Stimulated activated CD8-positive, alpha-beta memory T cell treated with anti-CD3 and anti-CD28 coated beads, Interleukin-15, amount 100 ng/mL, for 4 hours (primary cell): Measurements from ENCODE around the gene NUP62CL.
"Not testable (repeated sequence)": the region's sequence is repeated elsewhere in the genome, so short reads cannot be mapped to it uniquely, and the experiment has no call there.

Experiments used
- DNase-seq, 2 donors: peaks; one replicate each; pipeline ENCODE4 v3.0.0-alpha.2; 2020; ENCODE audit warnings: low read depth in 2 of 2

Gene NUP62CL

GRCh38 chrX:107205770-107206696, at the start of gene NUP62CL, which contains the start of gene DNAAF6:
TSS of gene NUP62CL (minus strand) at chrX:107206433. CDS start at chrX:107175146, 31,287 bp downstream.
TSS of gene DNAAF6 (plus strand) at chrX:107206611. CDS start at chrX:107212876, 6,265 bp downstream.
- DNase-seq = peak; percentile 15 to 43

DNA sequence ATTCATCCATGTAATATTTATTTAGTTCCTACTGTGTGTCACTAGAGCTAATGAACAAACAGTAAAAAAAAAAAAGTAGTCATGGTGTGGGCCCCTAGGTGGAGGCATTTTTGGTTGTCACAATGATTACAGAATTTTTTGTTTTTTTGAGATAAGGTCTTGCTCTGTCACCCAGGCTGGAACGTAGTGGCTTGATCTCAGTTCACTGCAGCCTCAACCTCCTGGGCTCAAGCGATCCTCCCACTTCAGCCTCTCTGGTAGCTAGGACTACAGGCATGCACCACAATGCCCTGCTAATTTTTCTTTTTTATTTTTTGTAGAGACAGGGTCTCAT, 22.2 kb upstream of the NUP62CL start:
- DNase-seq = no peak

GRCh38 chrX:107227780-107228485, 21.7 kb upstream of the NUP62CL start:
- DNase-seq = no peak

- DNase-seq = no peak
These were observed 20.5 kb upstream of the NUP62CL start for GRCh38 chrX:107226757-107227156.

GRCh38 chrX:107213477-107213876, 7.2 kb upstream of the NUP62CL start:
- DNase-seq = no peak

- no peak for DNase-seq
These were observed 1.7 kb upstream of the NUP62CL start for GRCh38 chrX:107207943-107208342.

- no peak for DNase-seq
These were observed 856 bp upstream of the NUP62CL start for GRCh38 chrX:107207089-107207488.

DNA sequence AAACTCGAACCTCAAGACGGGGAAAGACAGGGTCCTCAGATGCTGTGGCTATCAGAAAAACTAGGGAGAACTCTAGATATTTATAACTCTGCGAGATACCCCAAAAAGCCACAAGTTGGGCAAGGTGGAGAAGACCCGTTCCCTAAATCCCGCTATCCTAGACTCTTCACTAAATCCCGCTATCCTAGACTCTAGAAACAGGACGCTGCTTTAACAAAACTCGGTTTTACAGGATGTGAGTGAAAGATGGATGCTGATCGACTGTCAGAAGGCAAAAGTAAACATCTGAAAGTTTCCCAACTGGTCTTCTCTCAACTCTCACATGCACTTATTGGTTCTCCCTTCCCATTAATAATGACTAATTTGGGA, 448 bp upstream of the NUP62CL start:
- no peak for DNase-seq

DNA sequence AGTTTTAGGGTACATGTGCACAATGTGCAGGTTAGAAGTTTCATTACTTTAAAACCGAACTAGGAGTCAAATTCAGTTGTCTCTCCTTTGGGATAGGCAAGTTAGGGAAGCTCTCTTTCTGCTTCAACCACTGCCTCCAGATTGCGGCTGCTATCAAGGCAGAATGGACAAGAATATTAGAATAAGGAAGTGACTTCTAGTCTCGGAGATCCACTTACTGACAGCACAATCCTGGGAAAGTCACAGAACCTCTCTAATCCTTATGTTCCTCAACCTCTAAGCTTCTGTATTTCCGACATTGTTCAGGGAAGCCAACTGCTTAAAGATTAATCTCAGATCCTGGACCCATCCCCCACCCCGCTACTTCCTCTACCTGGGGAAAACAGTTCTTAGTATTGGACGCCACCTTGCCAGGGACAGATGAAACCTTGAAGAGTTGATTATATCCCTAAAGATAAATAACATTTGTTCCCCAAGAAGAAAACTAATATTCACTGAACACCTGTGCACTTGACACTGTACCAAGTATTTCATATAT, 2.1 kb downstream of the NUP62CL start:
- no peak for DNase-seq

DNA sequence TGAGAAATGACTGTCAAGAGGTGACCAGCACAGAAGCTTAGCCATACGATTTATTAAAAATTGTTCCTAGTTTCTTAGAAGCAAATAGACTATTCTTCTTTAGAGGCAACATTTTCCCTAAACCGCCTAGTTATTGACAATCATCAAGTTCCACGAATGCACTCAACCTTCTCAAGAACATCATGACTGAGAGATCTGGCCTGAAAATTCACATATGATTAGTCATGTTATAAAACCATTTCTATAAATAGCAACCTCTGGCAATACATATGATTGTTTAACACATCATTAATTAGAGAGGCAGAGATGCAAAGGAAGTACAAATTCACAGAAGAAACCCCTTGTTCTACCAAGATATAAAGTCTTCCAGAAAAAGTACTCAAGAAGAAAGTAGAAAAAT, 6.7 kb downstream of the NUP62CL start:
- no peak for DNase-seq

DNA sequence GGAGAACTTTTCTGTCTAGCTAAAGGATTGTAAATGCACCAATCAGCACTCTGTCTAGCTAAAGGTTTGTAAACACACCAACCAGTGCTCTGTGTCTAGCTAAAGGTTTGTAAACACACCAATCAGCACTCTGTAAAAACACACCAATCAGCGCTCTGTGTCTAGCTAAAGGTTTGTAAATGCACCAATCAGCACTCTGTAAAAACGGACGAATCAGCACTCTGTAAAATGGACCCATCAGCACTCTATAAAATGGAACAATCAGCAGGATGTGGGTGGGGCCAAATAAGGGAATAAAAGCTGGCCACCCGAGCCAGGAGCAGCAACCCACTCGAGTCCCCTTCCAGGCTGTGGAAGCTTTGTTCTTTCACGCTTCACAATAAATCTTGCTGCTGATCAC, 8.2 kb downstream of the NUP62CL start:
- DNase-seq = not testable (repeated sequence)

- no peak for DNase-seq
These were observed 8.9 kb downstream of the NUP62CL start for GRCh38 chrX:107197319-107197718.

DNA sequence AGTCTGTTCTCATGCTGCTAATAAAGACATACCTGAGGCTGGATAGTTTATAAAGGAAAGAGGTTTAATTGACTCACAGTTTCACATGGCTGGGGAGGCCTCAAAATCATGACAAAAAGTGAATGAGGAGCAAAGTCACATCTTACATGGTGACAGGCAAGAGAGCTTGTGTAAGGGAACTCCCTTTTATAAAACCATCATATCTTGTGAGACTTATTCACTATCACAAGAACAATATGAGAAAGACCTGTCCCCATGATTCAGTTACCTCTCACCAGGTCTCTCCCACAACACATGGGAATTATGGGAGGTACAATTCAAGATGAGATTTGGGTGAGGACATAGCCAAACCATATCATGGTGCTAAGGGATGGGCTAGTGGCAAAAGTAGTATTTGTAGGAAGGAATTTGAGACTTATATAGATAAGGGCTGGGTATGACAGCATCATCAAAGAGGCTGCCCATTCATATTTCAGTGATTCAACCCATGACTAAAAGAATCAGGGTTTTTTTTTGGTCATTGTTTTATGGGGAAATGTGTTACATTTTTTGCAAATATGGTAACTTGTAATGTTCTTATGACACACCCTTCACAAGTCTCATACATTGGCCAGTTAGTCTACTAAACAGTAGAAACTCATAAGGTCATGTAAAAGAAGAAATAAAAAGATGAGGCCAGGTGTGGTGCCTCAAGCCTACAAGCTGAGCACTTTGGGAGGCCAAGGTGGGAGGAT, 34.7 kb downstream of the NUP62CL start:
- no peak for DNase-seq

DNA sequence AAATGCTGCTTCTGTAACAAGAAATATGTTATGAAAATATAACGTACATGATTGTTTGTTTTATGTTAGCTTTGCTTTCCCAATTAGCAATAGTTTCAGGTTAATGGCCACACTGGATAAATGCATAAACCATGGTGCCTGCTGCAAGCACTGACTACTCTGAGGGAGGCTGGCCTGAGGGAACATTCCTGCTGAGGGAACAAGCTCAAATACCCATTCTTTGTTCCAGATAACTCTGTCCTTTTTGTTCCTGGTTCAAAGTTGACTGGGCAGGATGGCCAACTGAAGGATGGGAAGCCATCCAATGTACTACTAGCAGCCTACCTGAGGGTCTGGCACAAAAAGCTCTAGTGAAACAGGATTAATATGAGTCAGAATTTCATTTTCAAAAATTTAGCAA, 37.5 kb downstream of the NUP62CL start:
- DNase-seq = no peak

GRCh38 chrX:107168257-107168656, 38.0 kb downstream of the NUP62CL start:
- no peak for DNase-seq

- no peak for DNase-seq
These were observed 38.9 kb downstream of the NUP62CL start for GRCh38 chrX:107167163-107167921.

GRCh38 chrX:107157618-107158017, 48.6 kb downstream of the NUP62CL start:
- DNase-seq = not testable (repeated sequence)

GRCh38 chrX:107155621-107156430, 50.4 kb downstream of the NUP62CL start:
- DNase-seq = not testable (repeated sequence)

GRCh38 chrX:107154787-107155620, 51.2 kb downstream of the NUP62CL start:
- DNase-seq = no peak
